H9 (cell line): Measurements from ENCODE around the gene TNPO1. TPM values are rescaled to one million over a fixed set of nuclear protein-coding genes. Genes with fewer than 3 reads are reported as not detected.

ENCODE experiments used
- DNase-seq: peaks from one replicate; pipeline ENCODE4 v3.0.0-alpha.2; 2017
- H2AFZ ChIP-seq: one replicate; pipeline ENCODE4 v1.6.1; 2013; ENCODE audit warnings: mild to moderate bottlenecking, low read length, control low read depth, moderate library complexity
- H2AK5ac ChIP-seq: 2 replicates; pipeline ENCODE4 v1.6.1; 2013; ENCODE audit warnings: low read length, control low read depth, mixed read lengths; ENCODE audit not compliant: insufficient read length
- H2BK120ac ChIP-seq: one replicate; pipeline ENCODE4 v1.6.1; 2013; ENCODE audit warnings: low read depth, mild to moderate bottlenecking, low read length, control low read depth, inconsistent platforms; ENCODE audit not compliant: poor library complexity, severe bottlenecking
- H2BK12ac ChIP-seq: 2 replicates; pipeline ENCODE4 v1.6.1; 2013; ENCODE audit warnings: low read length, control low read depth, mixed read lengths, low read depth; ENCODE audit not compliant: insufficient read length
- H2BK15ac ChIP-seq: 2 replicates; pipeline ENCODE4 v1.6.1; 2013; ENCODE audit warnings: low read depth, low read length, control low read depth
- H2BK20ac ChIP-seq: one replicate; pipeline ENCODE4 v1.6.1; 2013; ENCODE audit warnings: low read depth, mild to moderate bottlenecking, low read length, control low read depth, inconsistent platforms; ENCODE audit not compliant: poor library complexity, severe bottlenecking
- H2BK5ac ChIP-seq: 2 replicates; pipeline ENCODE4 v1.6.1; 2013; ENCODE audit warnings: low read length, control low read depth, mixed read lengths; ENCODE audit not compliant: insufficient read length
- H3K14ac ChIP-seq: 2 replicates; pipeline ENCODE4 v1.6.1; 2013; ENCODE audit warnings: low read length, control low read depth; ENCODE audit not compliant: insufficient read depth
- H3K18ac ChIP-seq: 2 replicates; pipeline ENCODE4 v1.6.1; 2013; ENCODE audit warnings: low read depth, mild to moderate bottlenecking, mixed read lengths, low read length, control low read depth; ENCODE audit not compliant: insufficient read length
- H3K23ac ChIP-seq: 2 replicates; pipeline ENCODE4 v1.6.1; 2013; ENCODE audit warnings: low read length, control low read depth, mixed read lengths, low read depth; ENCODE audit not compliant: insufficient read length
- H3K23me2 ChIP-seq: 2 replicates; pipeline ENCODE4 v1.6.1; 2013; ENCODE audit warnings: low read depth, mild to moderate bottlenecking, mixed read lengths, low read length, control low read depth; ENCODE audit not compliant: insufficient read length, poor library complexity, severe bottlenecking
- H3K27ac ChIP-seq: 2 replicates; pipeline ENCODE4 v1.5.1; 2013; ENCODE audit warnings: low read length, control low read depth, mixed read lengths, low read depth; ENCODE audit not compliant: insufficient read length
- H3K27me3 ChIP-seq: 2 replicates; pipeline ENCODE4 v1.6.1; 2013; ENCODE audit warnings: low read length, control low read depth, inconsistent platforms; ENCODE audit not compliant: insufficient read depth
- H3K4ac ChIP-seq: 2 replicates; pipeline ENCODE4 v1.6.1; 2013; ENCODE audit warnings: low read depth, mild to moderate bottlenecking, control low read depth, inconsistent platforms, low read length, moderate library complexity
- H3K4me1 ChIP-seq: 2 replicates; pipeline ENCODE4 v1.6.1; 2013; ENCODE audit warnings: low read length, control low read depth, inconsistent platforms; ENCODE audit not compliant: insufficient read depth
- H3K4me2 ChIP-seq: 2 replicates; pipeline ENCODE4 v1.6.1; 2013; ENCODE audit warnings: low read length, control low read depth, mixed read lengths; ENCODE audit not compliant: insufficient read length, insufficient read depth
- H3K56ac ChIP-seq: 2 replicates; pipeline ENCODE4 v1.6.1; 2013; ENCODE audit warnings: low read depth, mild to moderate bottlenecking, mixed read lengths, low read length, control low read depth; ENCODE audit not compliant: insufficient read length
- H3K79me1 ChIP-seq: 2 replicates; pipeline ENCODE4 v1.6.1; 2013; ENCODE audit warnings: low read depth, mild to moderate bottlenecking, moderate library complexity, low read length, control low read depth, inconsistent platforms; ENCODE audit not compliant: insufficient read depth, poor library complexity, severe bottlenecking
- H3K79me2 ChIP-seq: 2 replicates; pipeline ENCODE4 v1.6.1; 2013; ENCODE audit warnings: low read length, control low read depth, inconsistent platforms; ENCODE audit not compliant: insufficient read depth
- H3K9ac ChIP-seq: 2 replicates; pipeline ENCODE4 v1.6.1; 2013; ENCODE audit warnings: low read length, control low read depth, mixed read lengths; ENCODE audit not compliant: insufficient read length; ENCODE audit errors: extremely low read depth
- H3K9me3 ChIP-seq: one replicate; pipeline ENCODE4 v1.6.1; 2013; ENCODE audit warnings: low read depth, low read length, inconsistent platforms; ENCODE audit not compliant: control insufficient read depth
- H3T11ph ChIP-seq: one replicate; pipeline ENCODE4 v1.6.1; 2013; ENCODE audit warnings: mild to moderate bottlenecking, low read length, control low read depth, inconsistent platforms
- H4K20me1 ChIP-seq: one replicate; pipeline ENCODE4 v1.6.1; 2013; ENCODE audit not compliant: control insufficient read depth, insufficient read length, insufficient read depth
- H4K5ac ChIP-seq: 2 replicates; pipeline ENCODE4 v1.6.1; 2013; ENCODE audit warnings: low read depth, mild to moderate bottlenecking, mixed read lengths, low read length, control low read depth; ENCODE audit not compliant: insufficient read length
- H4K8ac ChIP-seq: replicated peaks from 2 replicates; pipeline ENCODE4 v1.6.1; 2013; ENCODE audit warnings: low read length, control low read depth, mixed read lengths, low read depth; ENCODE audit not compliant: insufficient read length
- H4K91ac ChIP-seq: 2 replicates; pipeline ENCODE4 v1.6.1; 2013; ENCODE audit warnings: low read depth, mild to moderate bottlenecking, moderate library complexity, mixed read lengths, low read length, control low read depth; ENCODE audit not compliant: insufficient read length
- H3K27ac Mint-ChIP-seq, 3 experiments: 2 replicates in 2 of 3; 3 replicates in 1 of 3; pipeline ENCODE4 v1.8.0; 2020 to 2021; ENCODE audit warnings: mixed read lengths in 3 of 3, mild to moderate bottlenecking in 1 of 3, moderate library complexity in 1 of 3
- H3K27me3 Mint-ChIP-seq: 2 replicates; pipeline ENCODE4 v1.8.0; 2021; ENCODE audit warnings: low read depth, mild to moderate bottlenecking, moderate library complexity, mixed read lengths
- H3K36me3 Mint-ChIP-seq, 3 experiments: 2 replicates in 2 of 3; 3 replicates in 1 of 3; pipeline ENCODE4 v1.8.0; 2020 to 2021; ENCODE audit warnings: low read depth in 3 of 3, mixed read lengths in 3 of 3; ENCODE audit not compliant: insufficient read depth in 1 of 3
- H3K4me1 Mint-ChIP-seq, 2 experiments: 2 replicates each; pipeline ENCODE4 v1.8.0; 2020; ENCODE audit warnings: mixed read lengths in 2 of 2
- H3K4me3 Mint-ChIP-seq, 2 experiments: 2 replicates in 1 of 2; 3 replicates in 1 of 2; pipeline ENCODE4 v1.8.0; 2020 to 2021; ENCODE audit warnings: mild to moderate bottlenecking in 2 of 2, mixed read lengths in 2 of 2, moderate library complexity in 1 of 2
- H3K9me3 Mint-ChIP-seq, 2 experiments: 2 replicates in 1 of 2; 3 replicates in 1 of 2; pipeline ENCODE4 v1.8.0; 2020; ENCODE audit warnings: mild to moderate bottlenecking in 2 of 2, mixed read lengths in 2 of 2, moderate library complexity in 1 of 2
- CTCF ChIP-seq: fragments of 200-600 bp; sonication (generic); conservative IDR thresholded peaks from 3 replicates; pipeline ENCODE4 v1.8.0; 2021; ENCODE audit warnings: antibody characterized with exemption, mild to moderate bottlenecking
- total RNA-seq: library from RNA; stranded (reverse); gene quantifications from 2 replicates; pipeline ENCODE4 v1.2.1, GENCODE V29; 2021

Gene TNPO1
- total RNA-seq, 1 experiment from 2014 or later = 164 TPM

GRCh38 chr5:72844218-72844603 lies 27.8 kb downstream of the TNPO1 start:
- Histone ChIP-seq H3K79me2 (peaks cover 7% of the 10 kb centered on the region; the same call in 1 of the 2 replicates), H3K23ac (no peak overlapping the region), H2BK20ac (no peak overlapping the region), H3K4me1 (no peaks in the 10 kb centered on the region), H3K27me3 (no peaks in the 10 kb centered on the region), H3K9ac (no peak overlapping the region), H3K23me2 (no peaks in the 10 kb centered on the region), H2BK5ac (no peak overlapping the region), H3K56ac (no peak overlapping the region), H2AFZ (no peak overlapping the region), H3K14ac (no peak overlapping the region), H4K20me1 (no peaks in the 10 kb centered on the region), H2BK12ac (no peak overlapping the region), H3K79me1 (peaks cover 2% of the 10 kb centered on the region), H2BK120ac (no peak overlapping the region), H3K4me2 (no peak overlapping the region), H4K91ac (no peak overlapping the region), H2AK5ac (no peak overlapping the region), H4K5ac (no peak overlapping the region), H3K27ac (no peak overlapping the region), H3T11ph (no peak overlapping the region), H3K4ac (no peak overlapping the region), H2BK15ac (no peak overlapping the region), H4K8ac (no peak overlapping the region), H3K18ac (no peak overlapping the region), H3K9me3 (no peaks in the 10 kb centered on the region)
- TF ChIP-seq CTCF = no peak
- DNase-seq = no peak
- Mint-ChIP-seq H3K4me1 (peaks cover 21 to 23% of the 10 kb centered on the region in 2 experiments), H3K27me3 (no peaks in the 10 kb centered on the region), H3K27ac (no peak overlapping the region; a peak in 1 of 7 replicates), H3K4me3 (no peak overlapping the region), H3K36me3 (peaks cover 0 to 2% (median 0%) of the 10 kb centered on the region in 3 experiments; a peak in 2 of 7 replicates), H3K9me3 (no peaks in the 10 kb centered on the region)
